ENCODE measurements around the gene PLCB1. TPM values are rescaled to one million over a fixed set of nuclear protein-coding genes. Genes with fewer than 3 reads are reported as not detected.

PLCB1 gene
- total and polyA plus RNA-seq, 2 of the 4 experiments (the other 2 are of a cell fraction): 5.6 to 16.1 TPM

DNA sequence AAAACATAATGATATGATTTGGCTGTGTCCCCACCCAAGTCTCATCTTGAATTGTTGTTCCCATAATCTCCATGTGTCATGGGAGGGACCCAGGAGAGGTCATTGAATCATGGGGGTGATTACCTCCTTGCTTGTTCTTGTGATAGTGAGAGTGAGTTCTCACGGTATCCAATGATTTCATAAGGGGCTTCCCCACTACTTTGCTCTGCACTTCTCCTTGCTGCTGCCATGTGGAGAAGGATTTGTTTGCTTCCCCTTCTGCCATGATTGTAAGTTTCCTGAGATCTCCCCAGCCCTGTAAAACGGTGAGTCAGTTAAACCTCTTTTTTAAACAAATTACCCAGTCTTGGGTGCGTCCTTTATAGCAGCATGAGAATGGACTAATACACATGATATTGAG is 780.0 kb downstream of the PLCB1 start:
- ATAC-seq (ENCODE audit: low read depth) (no peak), DNase-seq (no peak)
- dilution Hi-C loops (cut with HindIII; ENCODE audit: low sequenced_read_pairs, unreplicated experiment) (no loop called here), intact Hi-C loops (cut with micrococcal nuclease) (no loop called here), in situ Hi-C loops (cut with MboI; ENCODE audit: low sequenced_read_pairs) (no loop called here)
- ChIA-PET CTCF (no interaction called here), POLR2A (ENCODE audit: unreplicated experiment) (no interaction called here)
- H3K14ac ChIP-seq (replicated peaks; ENCODE audit: low read depth, low read length): no peak overlapping the region
- no peaks in the 10 kb centered on the region for H3K27me3 ChIP-seq (ENCODE audit: control insufficient read depth, insufficient read depth, low read length)
- no peak overlapping the region for H4K5ac ChIP-seq (ENCODE audit: low read depth, low read length)
- H3K56ac ChIP-seq (ENCODE audit: extremely low read depth, insufficient read depth, low read length): no peak overlapping the region
- H2BK120ac ChIP-seq (ENCODE audit: low read depth, low read length): no peak overlapping the region
- no peak overlapping the region for H2AK5ac ChIP-seq (ENCODE audit: low read depth, low read length)
- no peak overlapping the region for H2BK20ac ChIP-seq (ENCODE audit: low read depth, low read length)
- H4K91ac ChIP-seq (ENCODE audit: insufficient read depth, low read depth, low read length): no peak overlapping the region
- H3K4me1 ChIP-seq (ENCODE audit: control insufficient read depth, insufficient read depth, low read length): no peaks in the 10 kb centered on the region; the same call in 1 of the 2 replicates
- no peak overlapping the region for H3K4ac ChIP-seq (ENCODE audit: low read depth, low read length)
- no peak overlapping the region for H3K23ac ChIP-seq (ENCODE audit: low read depth, low read length)
- no peak overlapping the region for H3K18ac ChIP-seq (ENCODE audit: low read depth, low read length)
- no peaks in the 10 kb centered on the region for H3K36me3 ChIP-seq (ENCODE audit: control insufficient read depth, insufficient read depth, low read length)
- H3K9me1 ChIP-seq (ENCODE audit: insufficient read depth, low read length): no peaks in the 10 kb centered on the region
- TF ChIP-seq RAD21 (IDR thresholded peaks at IDR 0.05; ENCODE audit: low read length) (no peak), MAZ (IDR thresholded peaks at IDR 0.05; ENCODE audit: borderline replicate concordance, low read depth, low read length) (no peak), RCOR1 (IDR thresholded peaks at IDR 0.05; ENCODE audit: insufficient replicate concordance, low read length) (no peak), POLR2A (IDR thresholded peaks at IDR 0.05; ENCODE audit: low read depth, low read length) (no peak), MAFK (IDR thresholded peaks at IDR 0.05; ENCODE audit: low read depth, low read length) (no peak), SMC3 (IDR thresholded peaks at IDR 0.05; ENCODE audit: low read depth, low read length) (no peak), FOS (IDR thresholded peaks at IDR 0.05; ENCODE audit: low read depth, low read length) (no peak), MXI1 (IDR thresholded peaks at IDR 0.05; ENCODE audit: borderline replicate concordance, low read depth, low read length) (no peak), CEBPB (IDR thresholded peaks at IDR 0.05; ENCODE audit: low read depth, low read length) (no peak), NFE2L2 (IDR thresholded peaks at IDR 0.05; ENCODE audit: low read depth, low read length) (no peak), RFX5 (IDR thresholded peaks at IDR 0.05; ENCODE audit: low read depth, low read length) (no peak), CHD1 (IDR thresholded peaks at IDR 0.05; ENCODE audit: low read depth, low read length) (no peak), BHLHE40 (IDR thresholded peaks at IDR 0.05; ENCODE audit: low read depth, low read length) (no peak)
- TF ChIP-seq, protein P1, sequence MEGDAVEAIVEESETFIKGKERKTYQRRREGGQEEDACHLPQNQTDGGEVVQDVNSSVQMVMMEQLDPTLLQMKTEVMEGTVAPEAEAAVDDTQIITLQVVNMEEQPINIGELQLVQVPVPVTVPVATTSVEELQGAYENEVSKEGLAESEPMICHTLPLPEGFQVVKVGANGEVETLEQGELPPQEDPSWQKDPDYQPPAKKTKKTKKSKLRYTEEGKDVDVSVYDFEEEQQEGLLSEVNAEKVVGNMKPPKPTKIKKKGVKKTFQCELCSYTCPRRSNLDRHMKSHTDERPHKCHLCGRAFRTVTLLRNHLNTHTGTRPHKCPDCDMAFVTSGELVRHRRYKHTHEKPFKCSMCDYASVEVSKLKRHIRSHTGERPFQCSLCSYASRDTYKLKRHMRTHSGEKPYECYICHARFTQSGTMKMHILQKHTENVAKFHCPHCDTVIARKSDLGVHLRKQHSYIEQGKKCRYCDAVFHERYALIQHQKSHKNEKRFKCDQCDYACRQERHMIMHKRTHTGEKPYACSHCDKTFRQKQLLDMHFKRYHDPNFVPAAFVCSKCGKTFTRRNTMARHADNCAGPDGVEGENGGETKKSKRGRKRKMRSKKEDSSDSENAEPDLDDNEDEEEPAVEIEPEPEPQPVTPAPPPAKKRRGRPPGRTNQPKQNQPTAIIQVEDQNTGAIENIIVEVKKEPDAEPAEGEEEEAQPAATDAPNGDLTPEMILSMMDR (conservative IDR thresholded peaks at IDR 0.05; ENCODE audit: low read depth, low read length): no peak
- TF ChIP-seq, protein P2, sequence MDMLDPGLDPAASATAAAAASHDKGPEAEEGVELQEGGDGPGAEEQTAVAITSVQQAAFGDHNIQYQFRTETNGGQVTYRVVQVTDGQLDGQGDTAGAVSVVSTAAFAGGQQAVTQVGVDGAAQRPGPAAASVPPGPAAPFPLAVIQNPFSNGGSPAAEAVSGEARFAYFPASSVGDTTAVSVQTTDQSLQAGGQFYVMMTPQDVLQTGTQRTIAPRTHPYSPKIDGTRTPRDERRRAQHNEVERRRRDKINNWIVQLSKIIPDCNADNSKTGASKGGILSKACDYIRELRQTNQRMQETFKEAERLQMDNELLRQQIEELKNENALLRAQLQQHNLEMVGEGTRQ (IDR thresholded peaks at IDR 0.05; ENCODE audit: low read depth, low read length): no peak
- TF ChIP-seq, protein P3, sequence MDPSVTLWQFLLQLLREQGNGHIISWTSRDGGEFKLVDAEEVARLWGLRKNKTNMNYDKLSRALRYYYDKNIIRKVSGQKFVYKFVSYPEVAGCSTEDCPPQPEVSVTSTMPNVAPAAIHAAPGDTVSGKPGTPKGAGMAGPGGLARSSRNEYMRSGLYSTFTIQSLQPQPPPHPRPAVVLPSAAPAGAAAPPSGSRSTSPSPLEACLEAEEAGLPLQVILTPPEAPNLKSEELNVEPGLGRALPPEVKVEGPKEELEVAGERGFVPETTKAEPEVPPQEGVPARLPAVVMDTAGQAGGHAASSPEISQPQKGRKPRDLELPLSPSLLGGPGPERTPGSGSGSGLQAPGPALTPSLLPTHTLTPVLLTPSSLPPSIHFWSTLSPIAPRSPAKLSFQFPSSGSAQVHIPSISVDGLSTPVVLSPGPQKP (IDR thresholded peaks at IDR 0.05; ENCODE audit: borderline replicate concordance, low read depth, low read length): no peak
- no peak overlapping the region for H2AFZ ChIP-seq (replicated peaks; ENCODE audit: low read length, poor library complexity)
- no peaks in the 10 kb centered on the region for H3K79me1 ChIP-seq (ENCODE audit: low read depth in 1 of 2, low read length in 2 of 2)
- H2BK5ac ChIP-seq (ENCODE audit: low read depth, low read length, poor library complexity, severe bottlenecking): no peak overlapping the region
- H4K20me1 ChIP-seq (ENCODE audit: insufficient read depth, low read length): no peaks in the 10 kb centered on the region
- H3K9ac ChIP-seq (ENCODE audit: low read depth, low read length): no peak overlapping the region
- no CpG with 5 or more reads among the region's 3 CpGs for WGBS, 2 experiments (ENCODE audit: extremely low coverage in 2 of 2, insufficient read length in 1 of 2)
- no peak overlapping the region for H2AK9ac ChIP-seq (replicated peaks; ENCODE audit: low read depth, low read length, poor library complexity)
- BruUV-seq (replicated peaks): no TSS peak
- H3K9me3 ChIP-seq (ENCODE audit: control insufficient read depth, insufficient read depth, low read length): peaks cover 3% of the 10 kb centered on the region; the same call in 1 of the 2 replicates
- H3K4me2 ChIP-seq (ENCODE audit: low read depth, low read length): no peak overlapping the region
- H3K4me3 ChIP-seq (ENCODE audit: insufficient read depth, low read depth, low read length): no peak overlapping the region
- H3K27ac ChIP-seq (ENCODE audit: insufficient read depth, low read length): no peak overlapping the region
- H4K8ac ChIP-seq (ENCODE audit: low read depth in 2 of 2, low read length in 2 of 2): no peak overlapping the region
- H2BK15ac ChIP-seq (ENCODE audit: low read depth, low read length): no peak overlapping the region
